ENCODE results near the gene DESI2. TPM values are rescaled to one million over a fixed set of nuclear protein-coding genes. Genes with fewer than 3 reads are reported as not detected.

The DESI2 gene
- total RNA-seq, 1 donor from 2014 or later = 53.1 TPM

GRCh38 chr1:244699741-244700140 lies 46.8 kb downstream of the DESI2 start:
- peaks cover 66% of the 10 kb centered on the region for H3K36me3 ChIP-seq
- no peak for TF ChIP-seq CTCF (IDR thresholded peaks at IDR 0.05)
- no peaks in the 10 kb centered on the region for H3K4me1 ChIP-seq
- no peak for DNase-seq
- H3K4me3 ChIP-seq = no peak overlapping the region
- H3K27ac ChIP-seq = no peak overlapping the region
- H3K27me3 ChIP-seq = no peaks in the 10 kb centered on the region
- H3K9me3 ChIP-seq = no peaks in the 10 kb centered on the region
- intact Hi-C loops (cut with DNase I) = no loop called here
- ATAC-seq = no peak

GRCh38 chr1:244700808-244701207 lies 47.9 kb downstream of the DESI2 start:
- ATAC-seq (no peak), DNase-seq (no peak)
- H3K27ac ChIP-seq = no peak overlapping the region
- no peaks in the 10 kb centered on the region for H3K27me3 ChIP-seq
- H3K9me3 ChIP-seq = no peaks in the 10 kb centered on the region
- no peak for TF ChIP-seq CTCF (IDR thresholded peaks at IDR 0.05)
- H3K4me1 ChIP-seq = peaks cover 4% of the 10 kb centered on the region
- no peak overlapping the region for H3K4me3 ChIP-seq
- peaks cover 60% of the 10 kb centered on the region for H3K36me3 ChIP-seq
- intact Hi-C loops (cut with DNase I) = no loop called here

GRCh38 chr1:244702620-244703019 lies 49.7 kb downstream of the DESI2 start:
- ATAC-seq (no peak), DNase-seq (no peak)
- Histone ChIP-seq H3K27me3 (no peaks in the 10 kb centered on the region), H3K4me3 (no peak overlapping the region), H3K4me1 (peaks cover 5% of the 10 kb centered on the region), H3K9me3 (no peaks in the 10 kb centered on the region), H3K36me3 (peaks cover 59% of the 10 kb centered on the region), H3K27ac (no peak overlapping the region)
- TF ChIP-seq CTCF (IDR thresholded peaks at IDR 0.05) = no peak
- intact Hi-C loops (cut with DNase I) = no loop called here

GRCh38 chr1:244704107-244704506 lies 51.2 kb downstream of the DESI2 start:
- H3K9me3 ChIP-seq = no peaks in the 10 kb centered on the region
- H3K27me3 ChIP-seq = no peaks in the 10 kb centered on the region
- H3K36me3 ChIP-seq = peaks cover 47% of the 10 kb centered on the region
- ATAC-seq (no peak), DNase-seq (no peak)
- TF ChIP-seq CTCF (IDR thresholded peaks at IDR 0.05) = no peak
- H3K4me3 ChIP-seq = no peak overlapping the region
- H3K4me1 ChIP-seq = peaks cover 5% of the 10 kb centered on the region
- H3K27ac ChIP-seq = no peak overlapping the region
- intact Hi-C loops (cut with DNase I) = no loop called here

- ATAC-seq = peak; percentile 69
- Histone ChIP-seq H3K27me3 (no peaks in the 10 kb centered on the region), H3K4me3 (no peak overlapping the region), H3K4me1 (peaks cover 5% of the 10 kb centered on the region), H3K9me3 (no peaks in the 10 kb centered on the region), H3K27ac (no peak overlapping the region), H3K36me3 (peaks cover 36% of the 10 kb centered on the region)
- no peak for TF ChIP-seq CTCF (IDR thresholded peaks at IDR 0.05)
- intact Hi-C loops (cut with DNase I) = no loop called here
- DNase-seq = no peak
Measured at GRCh38 chr1:244705261-244706234, 52.6 kb downstream of the DESI2 start.

Measured in upper lobe of right lung (tissue), 1 donor.